Natural killer cell (primary cell): ENCODE measurements around the gene NDC1. TPM values are rescaled to one million over a fixed set of nuclear protein-coding genes. Genes with fewer than 3 reads are reported as not detected.

ENCODE experiments used
- ATAC-seq, 3 donors: fragments of 150-1000 bp in 2 of 3; fragments of 200-7000 bp in 1 of 3; cut with Tn5 transposase; 1 replicate in 1 of 3; 2 replicates in 2 of 3; pipeline ENCODE4 v1.10.0; 2021; ENCODE audit warnings: mild to moderate bottlenecking in 2 of 3, moderate library complexity in 2 of 3
- DNase-seq, 2 donors: peaks; one replicate each; pipeline versions ENCODE4 v3.0.0 to v3.0.0-alpha.2; 2013 to 2021; ENCODE audit warnings: mixed read lengths in 1 of 2
- H3K27ac ChIP-seq: one replicate; pipeline ENCODE4 v1.5.1; 2013; ENCODE audit warnings: mild to moderate bottlenecking, low read length
- H3K27me3 ChIP-seq: one replicate; pipeline ENCODE4 v1.6.1; 2013; ENCODE audit warnings: low read length; ENCODE audit not compliant: control insufficient read depth, insufficient read depth
- H3K36me3 ChIP-seq: one replicate; pipeline ENCODE4 v1.6.1; 2013; ENCODE audit warnings: low read length; ENCODE audit not compliant: control insufficient read depth, insufficient read depth
- H3K4me1 ChIP-seq: one replicate; pipeline ENCODE4 v1.6.1; 2013; ENCODE audit warnings: low read length; ENCODE audit not compliant: control insufficient read depth, insufficient read depth
- H3K4me3 ChIP-seq: one replicate; pipeline ENCODE4 v1.5.1; 2013; ENCODE audit warnings: low read length
- H3K9me3 ChIP-seq: one replicate; pipeline ENCODE4 v1.6.1; 2013; ENCODE audit warnings: low read length; ENCODE audit not compliant: control insufficient read depth, insufficient read depth
- H3K27ac Mint-ChIP-seq, 2 donors: one replicate each; pipeline ENCODE4 v1.8.0; 2022; ENCODE audit warnings: mild to moderate bottlenecking in 2 of 2, mixed read lengths in 2 of 2, moderate library complexity in 1 of 2
- H3K27me3 Mint-ChIP-seq, 2 donors: one replicate each; pipeline ENCODE4 v1.8.0; 2022; ENCODE audit warnings: low read depth in 2 of 2, mixed read lengths in 2 of 2
- H3K36me3 Mint-ChIP-seq: one replicate; pipeline ENCODE4 v1.8.0; 2022; ENCODE audit warnings: mixed read lengths
- H3K4me1 Mint-ChIP-seq, 2 donors: one replicate each; pipeline ENCODE4 v1.8.0; 2022; ENCODE audit warnings: mixed read lengths in 2 of 2
- H3K4me3 Mint-ChIP-seq: one replicate; pipeline ENCODE4 v1.8.0; 2022; ENCODE audit warnings: mild to moderate bottlenecking, moderate library complexity, mixed read lengths
- H3K9me3 Mint-ChIP-seq, 2 donors: one replicate each; pipeline ENCODE4 v1.8.0; 2022; ENCODE audit warnings: mixed read lengths in 2 of 2
- CTCF ChIP-seq: fragments of 200-600 bp; IDR thresholded peaks from one replicate; pipeline ENCODE4 v1.8.0; 2022; ENCODE audit warnings: antibody characterized with exemption
- WGBS: methylation state at CpG from one replicate; pipeline ENCODE4 v1.1.7; 2013; ENCODE audit warnings: missing lambda C conversion rate; ENCODE audit not compliant: insufficient coverage; 5-methylcytosine and 5-hydroxymethylcytosine counted together
- intact Hi-C: fragments of 100-400 bp; cut with micrococcal nuclease; formaldehyde crosslinking; loops from one replicate; pipeline ENCODE4 v1.14.2; 2022
- total RNA-seq, 4 donors: library from RNA; stranded (reverse); fragments of 120-200 nt in 1 of 4; gene quantifications; one replicate each; pipeline versions ENCODE4 v1.2.3 to v1.2.4, GENCODE V29; 2013 to 2022

The NDC1 gene
- total RNA-seq, 3 donors from 2014 or later (not counting 1 experiment from before 2014, with no cell fraction given): 4.3 to 6.3 (median 5.2) TPM

GRCh38 chr1:53811414-53811851, 26.7 kb downstream of the NDC1 start:
- TF ChIP-seq CTCF: no peak
- no peak overlapping the region for H3K27ac Mint-ChIP-seq
- no peaks in the 10 kb centered on the region for H3K9me3 ChIP-seq
- H3K36me3 Mint-ChIP-seq: peaks cover 21% of the 10 kb centered on the region
- no peak overlapping the region for H3K27ac ChIP-seq
- ATAC-seq (no peak), DNase-seq (peak in 1 of 2 donors; percentile 10)
- H3K36me3 ChIP-seq: peaks cover 13% of the 10 kb centered on the region
- H3K4me3 ChIP-seq: no peak overlapping the region
- no peaks in the 10 kb centered on the region for H3K9me3 Mint-ChIP-seq
- H3K27me3 ChIP-seq: no peaks in the 10 kb centered on the region
- 98% methylated on average over 4 of the region's 4 CpGs for WGBS
- intact Hi-C loops: no loop called here
- no peak overlapping the region for H3K4me3 Mint-ChIP-seq
- no peaks in the 10 kb centered on the region for H3K27me3 Mint-ChIP-seq
- H3K4me1 Mint-ChIP-seq: peaks cover 0 to 9% of the 10 kb centered on the region in 2 donors
- H3K4me1 ChIP-seq: no peaks in the 10 kb centered on the region

GRCh38 chr1:53810497-53810896, 27.6 kb downstream of the NDC1 start:
- Mint-ChIP-seq H3K27ac (no peak overlapping the region), H3K9me3 (no peaks in the 10 kb centered on the region), H3K4me3 (no peak overlapping the region), H3K27me3 (no peaks in the 10 kb centered on the region), H3K36me3 (peaks cover 13% of the 10 kb centered on the region), H3K4me1 (peaks cover 0 to 9% of the 10 kb centered on the region in 2 donors)
- Histone ChIP-seq H3K27ac (no peak overlapping the region), H3K9me3 (no peaks in the 10 kb centered on the region), H3K27me3 (no peaks in the 10 kb centered on the region), H3K4me1 (no peaks in the 10 kb centered on the region), H3K36me3 (peaks cover 19% of the 10 kb centered on the region), H3K4me3 (no peak overlapping the region)
- ATAC-seq (no peak), DNase-seq (no peak)
- WGBS: 94% methylated on average over 2 of the region's 2 CpGs
- intact Hi-C loops: no loop called here
- TF ChIP-seq CTCF: no peak

- 96% methylated on average over 5 of the region's 5 CpGs for WGBS
- Mint-ChIP-seq H3K4me3 (no peak overlapping the region), H3K27ac (no peak overlapping the region), H3K36me3 (peaks cover 13% of the 10 kb centered on the region), H3K9me3 (no peaks in the 10 kb centered on the region), H3K27me3 (no peaks in the 10 kb centered on the region), H3K4me1 (peaks cover 0 to 9% of the 10 kb centered on the region in 2 donors)
- TF ChIP-seq CTCF: no peak
- no peak overlapping the region for H3K27ac ChIP-seq
- no peaks in the 10 kb centered on the region for H3K27me3 ChIP-seq
- ATAC-seq: no peak
- no peaks in the 10 kb centered on the region for H3K9me3 ChIP-seq
- H3K36me3 ChIP-seq: peaks cover 24% of the 10 kb centered on the region
- DNase-seq: no peak
- intact Hi-C loops: no loop called here
- no peak overlapping the region for H3K4me3 ChIP-seq
- no peaks in the 10 kb centered on the region for H3K4me1 ChIP-seq
These were observed 28.1 kb downstream of the NDC1 start for GRCh38 chr1:53810007-53810406.

GRCh38 chr1:53807916-53808315, 30.2 kb downstream of the NDC1 start:
- DNase-seq: no peak
- no peaks in the 10 kb centered on the region for H3K27me3 ChIP-seq
- no peak for TF ChIP-seq CTCF
- Mint-ChIP-seq H3K27me3 (no peaks in the 10 kb centered on the region), H3K4me3 (no peak overlapping the region), H3K36me3 (peaks cover 13% of the 10 kb centered on the region), H3K4me1 (peaks cover 0 to 9% of the 10 kb centered on the region in 2 donors), H3K27ac (no peak overlapping the region), H3K9me3 (no peaks in the 10 kb centered on the region)
- intact Hi-C loops: no loop called here
- no peak overlapping the region for H3K4me3 ChIP-seq
- H3K9me3 ChIP-seq: no peaks in the 10 kb centered on the region
- WGBS: 100% methylated on average over 4 of the region's 5 CpGs
- ATAC-seq: no peak
- H3K36me3 ChIP-seq: peaks cover 30% of the 10 kb centered on the region
- H3K27ac ChIP-seq: no peak overlapping the region
- no peaks in the 10 kb centered on the region for H3K4me1 ChIP-seq
